HEK293T (cell line): ENCODE measurements around the gene POU2AF3.

Experiments used
- ARNT ChIP-seq: fragments of 450-650 bp; IDR thresholded peaks from 2 replicates; pipeline ENCODE4 v1.6.1; 2017; ENCODE audit warnings: mild to moderate bottlenecking
- ELF4 ChIP-seq: fragments of 450-650 bp; IDR thresholded peaks from 2 replicates; pipeline ENCODE4 v1.6.1; 2017; ENCODE audit warnings: antibody characterized with exemption
- FOXA1 ChIP-seq: fragments of 450-650 bp; IDR thresholded peaks from 2 replicates; pipeline ENCODE4 v1.6.1; 2016; ENCODE audit warnings: mild to moderate bottlenecking
- FOXK2 ChIP-seq: fragments of 450-650 bp; IDR thresholded peaks from 2 replicates; pipeline ENCODE4 v1.6.1; 2016; ENCODE audit warnings: mild to moderate bottlenecking
- FOXM1 ChIP-seq: fragments of 450-650 bp; IDR thresholded peaks from 2 replicates; pipeline ENCODE4 v1.6.1; 2017; ENCODE audit warnings: mild to moderate bottlenecking, borderline replicate concordance
- HDGF ChIP-seq: fragments of 450-650 bp; IDR thresholded peaks from 2 replicates; pipeline ENCODE4 v1.6.1; 2017; ENCODE audit warnings: antibody characterized with exemption, borderline replicate concordance
- L3MBTL2 ChIP-seq: fragments of 450-650 bp; conservative IDR thresholded peaks from 2 replicates; pipeline ENCODE4 v1.6.1; 2016; ENCODE audit warnings: mild to moderate bottlenecking
- LEF1 ChIP-seq: fragments of 450-650 bp; IDR thresholded peaks from 2 replicates; pipeline ENCODE4 v1.6.1; 2017; ENCODE audit warnings: mild to moderate bottlenecking, borderline replicate concordance
- NFRKB ChIP-seq: fragments of 450-650 bp; IDR thresholded peaks from 2 replicates; pipeline ENCODE4 v1.6.1; 2016; ENCODE audit warnings: mild to moderate bottlenecking, moderate library complexity
- PKNOX1 ChIP-seq: fragments of 450-650 bp; IDR thresholded peaks from 2 replicates; pipeline ENCODE4 v1.6.1; 2016
- SP1 ChIP-seq: fragments of 450-650 bp; IDR thresholded peaks from 2 replicates; pipeline ENCODE4 v1.6.1; 2017
- SUZ12 ChIP-seq: fragments of 450-650 bp; IDR thresholded peaks from 2 replicates; pipeline ENCODE4 v1.6.1; 2016; ENCODE audit warnings: mild to moderate bottlenecking
- TARDBP ChIP-seq: fragments of 450-650 bp; IDR thresholded peaks from 2 replicates; pipeline ENCODE4 v1.6.1; 2016

GRCh38 chr11:111269146-111269868 is 29.0 kb upstream of the POU2AF3 start:
- TF ChIP-seq FOXM1 (no peak), FOXA1 (no peak), SUZ12 (no peak), FOXK2 (no peak), L3MBTL2 (no peak), LEF1 (no peak), PKNOX1 (no peak), ELF4 (no peak), SP1 (no peak), ARNT (no peak), NFRKB (no peak), HDGF (no peak), TARDBP (no peak)
